DND-41 (cell line): ENCODE measurements around the gene CXorf38.

Experiments
- ATAC-seq: fragments of 200-7000 bp; cut with Tn5 transposase; 3 replicates; pipeline ENCODE4 v1.9.1; 2021; ENCODE audit warnings: low read depth; ENCODE audit not compliant: insufficient read depth
- DNase-seq: peaks from one replicate; pipeline ENCODE4 v3.0.0-alpha.2; 2020
- H2AFZ ChIP-seq: 2 replicates; pipeline ENCODE4 v1.6.0; 2012; ENCODE audit warnings: low read depth, low read length
- H3K27ac ChIP-seq: 2 replicates; pipeline ENCODE4 v1.5.1; 2012; ENCODE audit warnings: low read length, inconsistent platforms
- H3K27me3 ChIP-seq: fragments of 200-600 bp; sonication (generic); 2 replicates; pipeline ENCODE4 v1.6.0; 2012; ENCODE audit warnings: low read length, mild to moderate bottlenecking, inconsistent platforms; ENCODE audit not compliant: insufficient read depth, poor library complexity
- H3K36me3 ChIP-seq: 2 replicates; pipeline ENCODE4 v1.5.1; 2012; ENCODE audit warnings: low read length, inconsistent platforms; ENCODE audit not compliant: insufficient read depth
- H3K4me1 ChIP-seq: 2 replicates; pipeline ENCODE4 v1.5.1; 2012; ENCODE audit warnings: mild to moderate bottlenecking, low read length; ENCODE audit not compliant: insufficient read depth
- H3K4me2 ChIP-seq: 2 replicates; pipeline ENCODE4 v1.6.0; 2012; ENCODE audit warnings: mild to moderate bottlenecking, moderate library complexity, low read length, inconsistent platforms; ENCODE audit not compliant: insufficient read depth
- H3K4me3 ChIP-seq, 2 experiments: fragments of 200-600 bp in 1 of 2; shearing (Covaris generic) in 1 of 2; 2 replicates each; pipeline ENCODE4 v1.5.1; 2012 to 2016; ENCODE audit warnings: inconsistent platforms in 2 of 2, low read length in 2 of 2, mild to moderate bottlenecking in 2 of 2, low read depth in 1 of 2, moderate library complexity in 1 of 2
- H3K79me2 ChIP-seq: 2 replicates; pipeline ENCODE4 v1.6.0; 2012; ENCODE audit warnings: low read length, inconsistent platforms; ENCODE audit not compliant: insufficient read depth
- H3K9ac ChIP-seq: 2 replicates; pipeline ENCODE4 v1.6.0; 2012; ENCODE audit warnings: low read depth, mild to moderate bottlenecking, inconsistent platforms, low read length, moderate library complexity
- H3K9me3 ChIP-seq: 2 replicates; pipeline ENCODE4 v1.5.1; 2012; ENCODE audit warnings: low read length, moderate library complexity, mild to moderate bottlenecking, inconsistent platforms; ENCODE audit not compliant: insufficient read depth, severe bottlenecking
- H4K20me1 ChIP-seq: 2 replicates; pipeline ENCODE4 v1.6.0; 2012; ENCODE audit warnings: low read length; ENCODE audit not compliant: insufficient read depth
- CTCF ChIP-seq: IDR thresholded peaks from 2 replicates; pipeline ENCODE4 v1.5.1; 2012; ENCODE audit warnings: borderline replicate concordance, low read length, moderate library complexity, mild to moderate bottlenecking; ENCODE audit not compliant: poor library complexity, severe bottlenecking; ENCODE audit errors: extremely low read depth
- EZH2 ChIP-seq: IDR thresholded peaks from 3 replicates; pipeline ENCODE4 v1.6.1; 2012; ENCODE audit warnings: borderline replicate concordance, low read depth, mild to moderate bottlenecking, moderate library complexity, low read length, inconsistent platforms; ENCODE audit not compliant: severe bottlenecking

The CXorf38 gene

GRCh38 chrX:40651620-40652223 is 4.4 kb upstream of the CXorf38 start:
- H4K20me1 ChIP-seq, result 0 out of 2 replicates have a peak, but pooled peaks cover 2% of the 10 kb centered on the region
- H3K4me1 ChIP-seq, result peaks cover 7% of the 10 kb centered on the region
- no peak for ATAC-seq

DNA sequence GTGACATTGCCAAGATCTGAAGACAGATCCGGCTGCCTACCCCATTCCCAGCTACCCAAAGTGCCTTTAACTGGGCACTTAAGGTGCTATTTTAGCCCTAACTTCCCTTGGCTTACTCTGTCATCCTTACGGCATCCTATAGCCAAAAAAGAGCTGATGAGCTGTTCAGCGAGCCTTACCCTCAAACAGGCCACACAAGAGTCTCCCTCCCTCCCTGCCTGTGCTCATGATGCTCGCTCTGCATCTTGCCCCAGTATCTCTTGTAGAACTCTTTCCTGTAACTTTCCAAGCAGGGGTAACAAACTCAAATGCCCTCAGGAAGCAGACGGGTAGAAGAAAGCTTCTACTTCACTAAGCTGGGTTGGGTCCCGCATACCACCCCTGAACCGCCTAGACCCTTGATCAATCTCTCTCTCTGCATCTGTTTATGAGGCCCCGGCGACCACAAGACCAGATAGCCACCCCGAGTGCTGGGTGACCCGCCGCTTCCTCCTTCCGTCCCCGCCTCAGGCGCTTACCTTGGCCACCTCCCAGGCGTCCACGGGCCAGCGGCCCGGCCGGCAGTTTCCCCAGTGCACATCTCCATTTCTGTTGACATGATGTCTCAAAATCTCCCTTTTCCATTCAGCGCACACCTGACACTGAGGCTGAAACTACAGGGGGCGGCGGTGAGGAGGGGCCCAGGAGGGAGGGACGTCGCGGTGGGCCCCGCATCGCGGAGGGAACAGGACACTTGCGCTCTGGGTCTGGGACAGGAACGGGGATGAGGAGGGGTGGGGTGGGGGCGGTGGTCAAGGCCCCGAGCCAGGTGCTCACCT is 663 bp downstream of the CXorf38 start:
- peak overlapping the region; percentile 53 for H3K27ac ChIP-seq
- peak overlapping the region; percentile 90 for H3K4me2 ChIP-seq
- H4K20me1 ChIP-seq, result peaks cover 7% of the 10 kb centered on the region
- H3K36me3 ChIP-seq, result peaks cover 12% of the 10 kb centered on the region
- DNase-seq (peak; percentile 29), ATAC-seq (peak; percentile 31)
- H3K4me1 ChIP-seq, result peaks cover 29% of the 10 kb centered on the region
- H2AFZ ChIP-seq, result peak overlapping the region; percentile 71; the same call in 1 of the 2 replicates
- H3K79me2 ChIP-seq, result peaks cover 53% of the 10 kb centered on the region
- peak overlapping the region; percentile 62 to 85; a peak in 3 of 4 replicates for H3K4me3 ChIP-seq
- TF ChIP-seq CTCF (peak; percentile 9), EZH2 (no peak)
- H3K27me3 ChIP-seq, result no peaks in the 10 kb centered on the region
- peak overlapping the region; percentile 69 for H3K9ac ChIP-seq
- H3K9me3 ChIP-seq, result no peaks in the 10 kb centered on the region

More at GRCh38 chrX:40651620-40652223, 4.4 kb upstream of the CXorf38 start:
- no peak overlapping the region for H3K4me2 ChIP-seq
- peaks cover 21% of the 10 kb centered on the region for H3K36me3 ChIP-seq
- H3K9ac ChIP-seq, result no peak overlapping the region
- peak; percentile 69 for DNase-seq
- H3K27ac ChIP-seq, result no peak overlapping the region
- TF ChIP-seq EZH2, result no peak
- TF ChIP-seq CTCF, result peak; percentile 65
- no peak overlapping the region for H3K4me3 ChIP-seq
- H3K9me3 ChIP-seq, result no peaks in the 10 kb centered on the region
- peaks cover 6% of the 10 kb centered on the region for H3K79me2 ChIP-seq
- no peak overlapping the region for H2AFZ ChIP-seq
- H3K27me3 ChIP-seq, result no peaks in the 10 kb centered on the region

DNA sequence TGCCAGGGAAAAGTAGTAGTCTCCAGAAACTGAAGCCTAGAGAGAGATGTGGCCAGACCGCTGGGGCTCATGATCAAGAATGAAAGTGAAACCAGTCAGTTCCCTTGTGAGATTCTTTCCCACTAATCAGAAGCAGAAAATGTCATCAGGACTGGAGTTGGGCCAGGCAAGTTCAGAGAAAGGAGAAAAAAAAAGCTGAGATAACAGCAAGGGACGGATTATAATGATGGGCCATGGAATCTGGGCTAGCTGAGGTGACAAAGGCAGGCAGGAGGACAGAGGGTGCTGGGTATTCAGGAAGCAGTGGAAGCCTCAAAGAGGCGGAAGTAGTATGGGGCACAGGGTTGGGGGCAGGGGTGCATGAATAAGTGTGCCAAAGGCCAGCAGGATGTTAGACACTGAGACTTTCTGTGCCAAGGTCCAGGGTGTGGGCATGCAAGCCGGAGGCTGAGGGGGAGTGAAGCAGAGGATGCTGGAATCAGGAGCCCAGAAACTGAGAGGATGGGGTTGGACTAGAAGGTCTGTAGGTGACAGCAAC is 2.5 kb downstream of the CXorf38 start:
- no peaks in the 10 kb centered on the region for H3K27me3 ChIP-seq
- TF ChIP-seq EZH2 (no peak), CTCF (no peak)
- ATAC-seq, result peak; percentile 73
- H3K4me2 ChIP-seq, result peak overlapping the region; percentile 97
- peak; percentile 63 for DNase-seq
- no peaks in the 10 kb centered on the region for H3K9me3 ChIP-seq
- H3K27ac ChIP-seq, result peak overlapping the region; percentile 99
- peaks cover 11% of the 10 kb centered on the region for H3K36me3 ChIP-seq
- H3K79me2 ChIP-seq, result peaks cover 65% of the 10 kb centered on the region
- H2AFZ ChIP-seq, result peak overlapping the region; percentile 81
- H3K9ac ChIP-seq, result peak overlapping the region; percentile 58
- peaks cover 7% of the 10 kb centered on the region for H4K20me1 ChIP-seq
- H3K4me3 ChIP-seq, result peak overlapping the region; percentile 26 to 81
- peaks cover 29% of the 10 kb centered on the region for H3K4me1 ChIP-seq
